Loucy (cell line): ENCODE measurements around the gene SCGB1D2.

Experiments used
- CTCF ChIP-seq: fragments of 200-600 bp; sonication (generic); conservative IDR thresholded peaks from 2 replicates; pipeline ENCODE4 v1.5.1; 2014; ENCODE audit warnings: mild to moderate bottlenecking, antibody characterized with exemption, low read length
- EZH2phosphoT487 ChIP-seq: fragments of 200-600 bp; IDR thresholded peaks from 2 replicates; pipeline ENCODE4 v1.6.1; 2018; ENCODE audit warnings: antibody characterized with exemption, mild to moderate bottlenecking, moderate library complexity, borderline replicate concordance

GRCh38 chr11:62223095-62223494 lies 18.9 kb upstream of the SCGB1D2 start:
- TF ChIP-seq CTCF (no peak), EZH2phosphoT487 (no peak)
